ENCODE results near the gene WBP1L. TPM values are rescaled to one million over a fixed set of nuclear protein-coding genes. Genes with fewer than 3 reads are reported as not detected.

Gene WBP1L
- total RNA-seq: 56.6 TPM

GRCh38 chr10:102743588-102744373, at the start of gene WBP1L:
Gene WBP1L, plus strand, starts transcription at chr10:102743948. Its CDS starts 106 bp downstream, at chr10:102744054.

GRCh38 chr10:102713814-102714620, 29.7 kb upstream of the WBP1L start, which contains the start of gene ARL3:
Gene ARL3, minus strand, starts transcription at chr10:102714397. Its CDS starts 122 bp downstream, at chr10:102714275.

GRCh38 chr10:102714621-102715455, 28.9 kb upstream of the WBP1L start, which contains the start of gene SFXN2:
Gene SFXN2, plus strand, starts transcription at chr10:102714636. Its CDS starts 12,001 bp downstream, at chr10:102726637.

GRCh38 chr10:102837230-102837721, 93.5 kb downstream of the WBP1L start, which contains the start of gene CYP17A1:
Gene CYP17A1, minus strand, starts transcription at chr10:102837413. Its CDS starts 52 bp downstream, at chr10:102837361.

Small RNA genes within 50 kb of the gene (small RNA-seq; reads per million reads assigned to genes)
- gene RNU6-1231P (ENCODE audit: low replicate concordance): not detected

Other genes starting within 250 kb of the WBP1L start
- 87.7 TPM for gene ACTR1A, start 241.2 kb upstream of the WBP1L start, total RNA-seq
- gene SUFU, start 240.0 kb upstream of the WBP1L start, total RNA-seq: 15.8 TPM
- 98.5 TPM for gene TRIM8, start 99.5 kb upstream of the WBP1L start, total RNA-seq
- gene ARL3, start 29.6 kb upstream of the WBP1L start, total RNA-seq: 9.5 TPM
- gene SFXN2, start 29.3 kb upstream of the WBP1L start, total RNA-seq: 44.4 TPM
- gene CYP17A1, start 93.5 kb downstream of the WBP1L start, total RNA-seq: 2.7 TPM
- 32.9 TPM for gene BORCS7, start 110.3 kb downstream of the WBP1L start, total RNA-seq
- gene AS3MT, start 125.5 kb downstream of the WBP1L start, total RNA-seq: 8.0 TPM
- gene CNNM2, start 174.3 kb downstream of the WBP1L start, total RNA-seq: 21.8 TPM

Measured in metanephros (tissue), 2 donors.